Measurements from ENCODE around the gene NSG2. TPM values are rescaled to one million over a fixed set of nuclear protein-coding genes. Genes with fewer than 3 reads are reported as not detected.
"Not testable (repeated sequence)": the region's sequence is repeated elsewhere in the genome, so short reads cannot be mapped to it uniquely, and the experiment has no call there.

Gene NSG2
- total RNA-seq = not detected

- no peak for DNase-seq
Measured at GRCh38 chr5:174045470-174046025, at the start of gene NSG2. Gene NSG2, plus strand, starts transcription at chr5:174045706. Its CDS starts 1,050 bp downstream, at chr5:174046756.

GRCh38 chr5:173997331-173997730 lies 48.2 kb upstream of the NSG2 start:
- DNase-seq = no peak

- no peak for DNase-seq
Measured at GRCh38 chr5:173998531-173998930, 47.0 kb upstream of the NSG2 start.

- DNase-seq = no peak
Measured at GRCh38 chr5:174000076-174000475, 45.4 kb upstream of the NSG2 start.

- no peak for DNase-seq
Measured at GRCh38 chr5:174003795-174004194, 41.7 kb upstream of the NSG2 start.

- no peak for DNase-seq
Measured at GRCh38 chr5:174008922-174009321, 36.6 kb upstream of the NSG2 start.

GRCh38 chr5:174010365-174010764 lies 35.1 kb upstream of the NSG2 start:
- DNase-seq = no peak

- DNase-seq = no peak
Measured at GRCh38 chr5:174011441-174011840, 34.1 kb upstream of the NSG2 start.

- DNase-seq = not testable (repeated sequence)
Measured at GRCh38 chr5:174020069-174020927, 25.2 kb upstream of the NSG2 start.

GRCh38 chr5:174020928-174021304 lies 24.6 kb upstream of the NSG2 start:
- no peak for DNase-seq

- DNase-seq = no peak
Measured at GRCh38 chr5:174022384-174023095, 23.0 kb upstream of the NSG2 start.

- DNase-seq = no peak
Measured at GRCh38 chr5:174030286-174030685, 15.2 kb upstream of the NSG2 start.

GRCh38 chr5:174044466-174045254 lies 846 bp upstream of the NSG2 start:
- no peak for DNase-seq

- DNase-seq = no peak
Measured at GRCh38 chr5:174046558-174046957, 1.1 kb downstream of the NSG2 start.

GRCh38 chr5:174047472-174048099 lies 2.1 kb downstream of the NSG2 start:
- DNase-seq = no peak

- DNase-seq = no peak
Measured at GRCh38 chr5:174052636-174053035, 7.1 kb downstream of the NSG2 start.

GRCh38 chr5:174053905-174054304 lies 8.4 kb downstream of the NSG2 start:
- no peak for DNase-seq

- no peak for DNase-seq
Measured at GRCh38 chr5:174056064-174056847, 10.8 kb downstream of the NSG2 start.

GRCh38 chr5:174057206-174057605 lies 11.7 kb downstream of the NSG2 start:
- no peak for DNase-seq

- no peak for DNase-seq
Measured at GRCh38 chr5:174058433-174059122, 13.1 kb downstream of the NSG2 start.

- DNase-seq = no peak
Measured at GRCh38 chr5:174059247-174059646, 13.7 kb downstream of the NSG2 start.
